ENCODE measurements around the gene PLEKHA6.

The PLEKHA6 gene

GRCh38 chr1:204361781-204362180, 2.1 kb upstream of the PLEKHA6 start:
- no peaks in the 10 kb centered on the region for H3F3A ChIP-seq (ENCODE audit: insufficient read depth, low read length)
- no peak overlapping the region for H3K4me2 ChIP-seq (ENCODE audit: low read depth, low read length)
- TF ChIP-seq, protein P1, sequence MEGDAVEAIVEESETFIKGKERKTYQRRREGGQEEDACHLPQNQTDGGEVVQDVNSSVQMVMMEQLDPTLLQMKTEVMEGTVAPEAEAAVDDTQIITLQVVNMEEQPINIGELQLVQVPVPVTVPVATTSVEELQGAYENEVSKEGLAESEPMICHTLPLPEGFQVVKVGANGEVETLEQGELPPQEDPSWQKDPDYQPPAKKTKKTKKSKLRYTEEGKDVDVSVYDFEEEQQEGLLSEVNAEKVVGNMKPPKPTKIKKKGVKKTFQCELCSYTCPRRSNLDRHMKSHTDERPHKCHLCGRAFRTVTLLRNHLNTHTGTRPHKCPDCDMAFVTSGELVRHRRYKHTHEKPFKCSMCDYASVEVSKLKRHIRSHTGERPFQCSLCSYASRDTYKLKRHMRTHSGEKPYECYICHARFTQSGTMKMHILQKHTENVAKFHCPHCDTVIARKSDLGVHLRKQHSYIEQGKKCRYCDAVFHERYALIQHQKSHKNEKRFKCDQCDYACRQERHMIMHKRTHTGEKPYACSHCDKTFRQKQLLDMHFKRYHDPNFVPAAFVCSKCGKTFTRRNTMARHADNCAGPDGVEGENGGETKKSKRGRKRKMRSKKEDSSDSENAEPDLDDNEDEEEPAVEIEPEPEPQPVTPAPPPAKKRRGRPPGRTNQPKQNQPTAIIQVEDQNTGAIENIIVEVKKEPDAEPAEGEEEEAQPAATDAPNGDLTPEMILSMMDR (IDR thresholded peaks at IDR 0.05; ENCODE audit: low read length), result no peak
- TF ChIP-seq EZH2 (optimal IDR thresholded peaks at IDR 0.05; ENCODE audit: low read depth, low read length) (no peak), EZH2phosphoT487 (IDR thresholded peaks at IDR 0.05; ENCODE audit: low read length) (no peak)
- H3K4me3 ChIP-seq (ENCODE audit: low read length), result no peak overlapping the region
- no peak overlapping the region for H3K27ac ChIP-seq (ENCODE audit: low read length)
- peaks cover 16% of the 10 kb centered on the region for H3K27me3 ChIP-seq (replicated peaks; ENCODE audit: insufficient read depth, low read length)
- H3K36me3 ChIP-seq (replicated peaks; ENCODE audit: insufficient read depth, low read length), result no peaks in the 10 kb centered on the region
- no peaks in the 10 kb centered on the region for H3K9me3 ChIP-seq (replicated peaks; ENCODE audit: insufficient read depth, low read length)
- no peak for DNase-seq
- H4K20me1 ChIP-seq (ENCODE audit: insufficient read depth, low read length), result no peaks in the 10 kb centered on the region
- H3K9me2 ChIP-seq (replicated peaks; ENCODE audit: insufficient read depth, low read length), result no peaks in the 10 kb centered on the region
- H3K4me1 ChIP-seq (ENCODE audit: low read length), result no peaks in the 10 kb centered on the region
- H2AFZ ChIP-seq (ENCODE audit: low read length), result no peak overlapping the region
- H3K9ac ChIP-seq (ENCODE audit: low read length), result no peak overlapping the region
- no peaks in the 10 kb centered on the region for H3K79me2 ChIP-seq (ENCODE audit: low read length)

- H3K4me2 ChIP-seq (ENCODE audit: low read depth, low read length), result no peak overlapping the region
- no peak overlapping the region for H3K27ac ChIP-seq (ENCODE audit: low read length)
- no peaks in the 10 kb centered on the region for H3F3A ChIP-seq (ENCODE audit: insufficient read depth, low read length)
- H3K79me2 ChIP-seq (ENCODE audit: low read length), result no peaks in the 10 kb centered on the region
- H3K27me3 ChIP-seq (replicated peaks; ENCODE audit: insufficient read depth, low read length), result peaks cover 16% of the 10 kb centered on the region
- H4K20me1 ChIP-seq (ENCODE audit: insufficient read depth, low read length), result no peaks in the 10 kb centered on the region
- H3K9me3 ChIP-seq (replicated peaks; ENCODE audit: insufficient read depth, low read length), result no peaks in the 10 kb centered on the region
- TF ChIP-seq EZH2phosphoT487 (IDR thresholded peaks at IDR 0.05; ENCODE audit: low read length) (no peak), EZH2 (optimal IDR thresholded peaks at IDR 0.05; ENCODE audit: low read depth, low read length) (no peak)
- TF ChIP-seq, protein P1 (IDR thresholded peaks at IDR 0.05; ENCODE audit: low read length), result no peak
- H2AFZ ChIP-seq (ENCODE audit: low read length), result no peak overlapping the region
- H3K4me1 ChIP-seq (ENCODE audit: low read length), result no peaks in the 10 kb centered on the region
- H3K4me3 ChIP-seq (ENCODE audit: low read length), result no peak overlapping the region
- no peaks in the 10 kb centered on the region for H3K36me3 ChIP-seq (replicated peaks; ENCODE audit: insufficient read depth, low read length)
- H3K9me2 ChIP-seq (replicated peaks; ENCODE audit: insufficient read depth, low read length), result no peaks in the 10 kb centered on the region
- no peak overlapping the region for H3K9ac ChIP-seq (ENCODE audit: low read length)
- DNase-seq, result no peak
Measured at GRCh38 chr1:204361341-204361771, 1.6 kb upstream of the PLEKHA6 start.

GRCh38 chr1:204360314-204360713, 585 bp upstream of the PLEKHA6 start:
- Histone ChIP-seq H3K27ac (ENCODE audit: low read length) (no peak overlapping the region), H3K36me3 (replicated peaks; ENCODE audit: insufficient read depth, low read length) (no peaks in the 10 kb centered on the region), H4K20me1 (ENCODE audit: insufficient read depth, low read length) (no peaks in the 10 kb centered on the region), H3K9me2 (replicated peaks; ENCODE audit: insufficient read depth, low read length) (no peaks in the 10 kb centered on the region), H2AFZ (ENCODE audit: low read length) (no peak overlapping the region), H3K9me3 (replicated peaks; ENCODE audit: insufficient read depth, low read length) (no peaks in the 10 kb centered on the region), H3K9ac (ENCODE audit: low read length) (no peak overlapping the region), H3K4me2 (ENCODE audit: low read depth, low read length) (no peak overlapping the region), H3K79me2 (ENCODE audit: low read length) (no peaks in the 10 kb centered on the region), H3K27me3 (replicated peaks; ENCODE audit: insufficient read depth, low read length) (peaks cover 13% of the 10 kb centered on the region), H3K4me1 (ENCODE audit: low read length) (no peaks in the 10 kb centered on the region), H3F3A (ENCODE audit: insufficient read depth, low read length) (no peaks in the 10 kb centered on the region), H3K4me3 (ENCODE audit: low read length) (no peak overlapping the region)
- TF ChIP-seq EZH2phosphoT487 (IDR thresholded peaks at IDR 0.05; ENCODE audit: low read length), result no peak
- TF ChIP-seq EZH2 (optimal IDR thresholded peaks at IDR 0.05; ENCODE audit: low read depth, low read length), result no peak
- TF ChIP-seq, protein P1 (IDR thresholded peaks at IDR 0.05; ENCODE audit: low read length), result no peak
- DNase-seq, result no peak

Data from MM.1S (cell line).